B cell (primary cell): ENCODE data around the gene ARMC9. TPM values are rescaled to one million over a fixed set of nuclear protein-coding genes. Genes with fewer than 3 reads are reported as not detected.

Experiments
- ATAC-seq: fragments of 200-7000 bp; cut with Tn5 transposase; one replicate; pipeline ENCODE4 v1.10.0; 2021; ENCODE audit warnings: low read depth, mild to moderate bottlenecking, moderate number of reproducible peaks, moderate library complexity
- CTCF ChIA-PET: fragments of 350-600 bp; sonication (Branson Sonifier 250); formaldehyde crosslinking; loops from one replicate; lab custom pipeline; 2021; ENCODE audit warnings: antibody characterized with exemption, inconsistent platforms; lab: Charles Lee
- POLR2A ChIA-PET: fragments of 350-600 bp; sonication (Branson Sonifier 250); formaldehyde crosslinking; loops from one replicate; lab custom pipeline; 2021; ENCODE audit warnings: antibody characterized with exemption; lab: Charles Lee
- DNase-seq: peaks from one replicate; pipeline ENCODE4 v3.0.0; 2013
- H2AFZ ChIP-seq: 2 replicates; pipeline ENCODE4 v1.6.1; 2012; ENCODE audit warnings: mild to moderate bottlenecking, low read depth, low read length; ENCODE audit not compliant: insufficient read depth, poor library complexity, severe bottlenecking
- H3K27ac ChIP-seq, 2 donors: 1 replicate in 1 of 2; 2 replicates in 1 of 2; pipeline ENCODE4 v1.5.1; 2012 to 2013; ENCODE audit warnings: low read length in 2 of 2, mild to moderate bottlenecking in 2 of 2, moderate library complexity in 1 of 2
- H3K27me3 ChIP-seq, 4 experiments: fragments of 200-600 bp in 1 of 4; sonication (generic) in 1 of 4; replicated peaks in 1 of 4; 1 replicate in 2 of 4; 2 replicates in 2 of 4; pipeline versions ENCODE4 v1.6.1 to v1.7.0; 2013 to 2016; ENCODE audit warnings: low read length in 3 of 4, mild to moderate bottlenecking in 2 of 4, mixed read lengths in 1 of 4, moderate library complexity in 1 of 4; ENCODE audit not compliant: insufficient read depth in 4 of 4, control insufficient read depth in 3 of 4; ENCODE audit errors: control extremely low read depth in 1 of 4
- H3K36me3 ChIP-seq, 2 experiments: replicated peaks in 1 of 2; 1 replicate in 1 of 2; 2 replicates in 1 of 2; pipeline versions ENCODE4 v1.6.1 to v1.7.1; 2013; ENCODE audit warnings: low read length in 1 of 2; ENCODE audit not compliant: insufficient read depth in 2 of 2, control insufficient read depth in 1 of 2; ENCODE audit errors: control extremely low read depth in 1 of 2, extremely low read depth in 1 of 2
- H3K4me1 ChIP-seq, 2 donors: fragments of 200-600 bp in 1 of 2; sonication (generic) in 1 of 2; 1 replicate in 1 of 2; 2 replicates in 1 of 2; pipeline versions ENCODE4 v1.5.1 to v1.6.1; 2013 to 2017; ENCODE audit warnings: low read length in 2 of 2; ENCODE audit not compliant: control insufficient read depth in 2 of 2, insufficient read depth in 2 of 2
- H3K4me2 ChIP-seq: replicated peaks from 2 replicates; pipeline ENCODE3; 2012; ENCODE audit warnings: mild to moderate bottlenecking, low read depth, low read length; ENCODE audit not compliant: poor library complexity, severe bottlenecking
- H3K4me3 ChIP-seq, 5 experiments: fragments of 200-600 bp in 1 of 5; sonication (generic) in 1 of 5; 1 replicate in 3 of 5; 2 replicates in 2 of 5; pipeline versions ENCODE4 v1.5.1 to v1.7.0; 2011 to 2016; ENCODE audit warnings: low read length in 4 of 5, mild to moderate bottlenecking in 4 of 5, low read depth in 2 of 5, control low read depth in 1 of 5, moderate library complexity in 1 of 5; ENCODE audit not compliant: insufficient read depth in 1 of 5; ENCODE audit errors: control extremely low read depth in 1 of 5, extremely low read depth in 1 of 5
- H3K79me2 ChIP-seq: fragments of 200-600 bp; sonication (generic); one replicate; pipeline ENCODE4 v1.6.0; 2016; ENCODE audit warnings: low read length; ENCODE audit not compliant: control insufficient read depth, insufficient read depth
- H3K9ac ChIP-seq: fragments of 200-600 bp; sonication (generic); 2 replicates; pipeline ENCODE4 v1.6.1; 2017; ENCODE audit warnings: mild to moderate bottlenecking, low read length, moderate library complexity
- H3K9me3 ChIP-seq, 3 donors: one replicate each; pipeline versions ENCODE4 v1.6.1 to v1.7.1; 2013; ENCODE audit warnings: low read length in 2 of 3; ENCODE audit not compliant: control insufficient read depth in 2 of 3, insufficient read depth in 1 of 3; ENCODE audit errors: control extremely low read depth in 1 of 3
- H4K20me1 ChIP-seq: 2 replicates; pipeline ENCODE4 v1.6.0; 2012; ENCODE audit warnings: mild to moderate bottlenecking, low read length; ENCODE audit not compliant: insufficient read depth, control insufficient read depth, poor library complexity, severe bottlenecking
- H3K27ac Mint-ChIP-seq: one replicate; pipeline ENCODE4 v1.8.0; 2021; ENCODE audit warnings: mixed read lengths
- H3K27me3 Mint-ChIP-seq: one replicate; pipeline ENCODE4 v1.8.0; 2021; ENCODE audit warnings: mixed read lengths
- H3K4me1 Mint-ChIP-seq: one replicate; pipeline ENCODE4 v1.8.0; 2021; ENCODE audit warnings: mixed read lengths
- H3K4me3 Mint-ChIP-seq: one replicate; pipeline ENCODE4 v1.8.0; 2021; ENCODE audit warnings: mixed read lengths
- H3K9me3 Mint-ChIP-seq: one replicate; pipeline ENCODE4 v1.8.0; 2022; ENCODE audit warnings: mixed read lengths; ENCODE audit not compliant: insufficient read depth
- EZH2 ChIP-seq: IDR thresholded peaks from 2 replicates; pipeline ENCODE4 v1.6.1; 2012; ENCODE audit warnings: borderline replicate concordance, low read depth, mild to moderate bottlenecking, moderate library complexity, low read length; ENCODE audit not compliant: insufficient read depth, poor library complexity, severe bottlenecking
- WGBS: methylation state at CpG from one replicate; pipeline ENCODE4 v1.1.5; 2013; ENCODE audit warnings: missing lambda C conversion rate; ENCODE audit not compliant: insufficient coverage; 5-methylcytosine and 5-hydroxymethylcytosine counted together
- intact Hi-C: fragments of 100-400 bp; cut with micrococcal nuclease; formaldehyde crosslinking; loops from one replicate; pipeline ENCODE4 v1.10.0; 2022
- polyA plus RNA-seq: library from polyadenylated mRNA; depleted of rRNA; stranded (reverse); fragments of >200 nt; gene quantifications from 2 replicates; pipeline ENCODE4 v1.2.3, GENCODE V29; 2012
- total RNA-seq, 2 donors: library from RNA; stranded (reverse); fragments of 120-200 nt in 1 of 2; gene quantifications; 1 replicate in 1 of 2; 2 replicates in 1 of 2; pipeline versions ENCODE4 v1.2.3 to v1.2.4, GENCODE V29; 2013 to 2022
- TF ChIP-seq, protein P1 (sequence below): fragments of 200-600 bp; IDR thresholded peaks from one replicate; pipeline ENCODE4 v1.8.0; 2022; ENCODE audit warnings: antibody characterized with exemption, mild to moderate bottlenecking

ARMC9 gene
- total and polyA plus RNA-seq, 2 donors (not counting 1 experiment from before 2014, with no cell fraction given) = 0.40 to 5.4 TPM

DNA sequence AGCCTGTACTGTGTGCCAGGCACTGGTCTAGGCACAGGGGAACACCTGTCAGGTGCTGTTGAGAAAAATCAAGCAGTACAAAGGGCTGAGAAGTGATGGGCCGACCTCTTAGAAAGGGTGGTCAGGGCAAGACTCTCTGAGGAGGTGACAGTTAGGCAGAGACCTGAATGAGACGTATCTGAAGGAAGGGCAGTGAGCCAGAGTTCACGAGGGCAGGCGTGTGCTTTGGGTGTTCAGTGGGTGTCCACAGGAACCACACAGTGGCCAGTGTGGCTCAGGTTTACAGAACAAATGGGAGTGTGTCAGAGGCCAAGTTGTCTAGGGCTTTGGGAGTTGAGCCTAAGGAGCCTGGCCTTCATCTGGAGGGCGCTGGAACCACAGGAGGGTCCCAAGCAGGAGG is 6.2 kb downstream of the ARMC9 start:
- H3K4me3 Mint-ChIP-seq = no peak overlapping the region
- Histone ChIP-seq H3K9ac (no peak overlapping the region), H3K4me2 (no peak overlapping the region), H3K79me2 (no peaks in the 10 kb centered on the region), H3K4me3 (no peak overlapping the region), H3K36me3 (no peaks in the 10 kb centered on the region), H2AFZ (no peak overlapping the region), H4K20me1 (no peaks in the 10 kb centered on the region), H3K9me3 (no peaks in the 10 kb centered on the region), H3K27ac (no peak overlapping the region), H3K4me1 (no peaks in the 10 kb centered on the region), H3K27me3 (no peaks in the 10 kb centered on the region)
- H3K9me3 Mint-ChIP-seq = no peaks in the 10 kb centered on the region
- ATAC-seq (no peak), DNase-seq (no peak)
- H3K27me3 Mint-ChIP-seq = peaks cover 4% of the 10 kb centered on the region
- no peak overlapping the region for H3K27ac Mint-ChIP-seq
- no peaks in the 10 kb centered on the region for H3K4me1 Mint-ChIP-seq
- CTCF ChIA-PET = no interaction called here
- 87% methylated on average over 5 of the region's 5 CpGs for WGBS
- POLR2A ChIA-PET = no interaction called here
- intact Hi-C loops = no loop called here
- TF ChIP-seq, protein P1, sequence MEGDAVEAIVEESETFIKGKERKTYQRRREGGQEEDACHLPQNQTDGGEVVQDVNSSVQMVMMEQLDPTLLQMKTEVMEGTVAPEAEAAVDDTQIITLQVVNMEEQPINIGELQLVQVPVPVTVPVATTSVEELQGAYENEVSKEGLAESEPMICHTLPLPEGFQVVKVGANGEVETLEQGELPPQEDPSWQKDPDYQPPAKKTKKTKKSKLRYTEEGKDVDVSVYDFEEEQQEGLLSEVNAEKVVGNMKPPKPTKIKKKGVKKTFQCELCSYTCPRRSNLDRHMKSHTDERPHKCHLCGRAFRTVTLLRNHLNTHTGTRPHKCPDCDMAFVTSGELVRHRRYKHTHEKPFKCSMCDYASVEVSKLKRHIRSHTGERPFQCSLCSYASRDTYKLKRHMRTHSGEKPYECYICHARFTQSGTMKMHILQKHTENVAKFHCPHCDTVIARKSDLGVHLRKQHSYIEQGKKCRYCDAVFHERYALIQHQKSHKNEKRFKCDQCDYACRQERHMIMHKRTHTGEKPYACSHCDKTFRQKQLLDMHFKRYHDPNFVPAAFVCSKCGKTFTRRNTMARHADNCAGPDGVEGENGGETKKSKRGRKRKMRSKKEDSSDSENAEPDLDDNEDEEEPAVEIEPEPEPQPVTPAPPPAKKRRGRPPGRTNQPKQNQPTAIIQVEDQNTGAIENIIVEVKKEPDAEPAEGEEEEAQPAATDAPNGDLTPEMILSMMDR = no peak
- TF ChIP-seq EZH2 = no peak

DNA sequence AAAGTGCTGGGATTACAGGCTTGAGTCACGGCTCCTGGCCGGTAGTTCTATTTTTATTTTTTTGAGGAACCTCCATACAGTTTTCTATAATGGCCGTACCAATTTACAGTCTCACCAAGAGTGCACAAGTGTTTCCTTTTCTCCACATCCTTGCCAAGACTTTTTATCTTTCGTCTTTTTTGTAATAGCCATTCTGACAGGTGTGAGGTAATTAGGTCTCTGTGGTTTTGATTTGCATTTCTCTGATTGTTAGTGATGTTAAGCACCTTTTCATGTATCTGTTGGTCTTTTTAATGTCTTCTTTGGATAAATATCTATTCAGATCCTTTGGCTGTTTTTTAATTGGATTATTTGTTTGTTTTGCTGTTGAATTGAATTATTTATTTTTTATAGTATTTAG is 9.3 kb downstream of the ARMC9 start:
- no peak overlapping the region for H3K4me2 ChIP-seq
- no peaks in the 10 kb centered on the region for H4K20me1 ChIP-seq
- H3K4me1 Mint-ChIP-seq = no peaks in the 10 kb centered on the region
- ChIA-PET POLR2A (no interaction called here), CTCF (no interaction called here)
- H3K4me3 Mint-ChIP-seq = no peak overlapping the region
- no peaks in the 10 kb centered on the region for H3K27me3 Mint-ChIP-seq
- no peaks in the 10 kb centered on the region for H3K4me1 ChIP-seq
- H3K36me3 ChIP-seq = no peaks in the 10 kb centered on the region
- H3K9me3 ChIP-seq = no peaks in the 10 kb centered on the region
- H3K27me3 ChIP-seq = no peaks in the 10 kb centered on the region
- intact Hi-C loops = no loop called here
- H3K27ac ChIP-seq = no peak overlapping the region
- H3K9ac ChIP-seq = no peak overlapping the region
- 100% methylated on average over 2 of the region's 4 CpGs for WGBS
- ATAC-seq (no peak), DNase-seq (no peak)
- no peak for TF ChIP-seq EZH2
- TF ChIP-seq, protein P1 = no peak
- no peak overlapping the region for H3K27ac Mint-ChIP-seq
- no peaks in the 10 kb centered on the region for H3K79me2 ChIP-seq
- no peak overlapping the region for H3K4me3 ChIP-seq
- no peak overlapping the region for H2AFZ ChIP-seq
- no peaks in the 10 kb centered on the region for H3K9me3 Mint-ChIP-seq
